ENCODE results near the gene TANGO6. TPM values are rescaled to one million over a fixed set of nuclear protein-coding genes. Genes with fewer than 3 reads are reported as not detected.
A peak's percentile ranks its signal among the peaks of the same experiment; 100 is the strongest.
"Not testable (repeated sequence)": the region's sequence is repeated elsewhere in the genome, so short reads cannot be mapped to it uniquely, and the experiment has no call there.

TANGO6 gene
- polyA plus RNA-seq, 2 of the 4 experiments (the other 2 are of a cell fraction) = 8.1 to 19.5 TPM

- ATAC-seq; DNase-seq (ENCODE audit: low read depth in 1 of 2, low spot score in 1 of 2); H3K4me3 ChIP-seq; POLR2A ChIA-PET; FAIRE-seq; H3K9me3 ChIP-seq: not testable (repeated sequence)
- CTCF ChIA-PET = interaction anchor here (0.7 to 2.9 kb wide), 3 partner anchors 10 to 179 kb away, joined by 4 to 13 read pairs (median 5); no protein-coding TSS in a partner anchor
- H3K4me2 ChIP-seq = peak overlapping the region; percentile 62
- WGBS (ENCODE audit: missing lambda C conversion rate) = 73% methylated on average over 8 of the region's 8 CpGs
- peaks cover 48% of the 10 kb centered on the region for H3K4me1 ChIP-seq
- H3K27ac ChIP-seq = peak overlapping the region; percentile 88 to 96
Measured at GRCh38 chr16:69063491-69063890, 220.2 kb downstream of the TANGO6 start.

- Histone ChIP-seq H3K4me1 (peaks cover 44% of the 10 kb centered on the region), H3K27ac (peak overlapping the region; percentile 88 to 96), H3K4me2 (peak overlapping the region; percentile 62), H3K4me3 (no peak overlapping the region), H3K9me3 (no peaks in the 10 kb centered on the region)
- TF ChIP-seq MAX (IDR thresholded peaks at IDR 0.05) = peak; percentile 36
- TF ChIP-seq CHD4 (IDR thresholded peaks at IDR 0.05; ENCODE audit: borderline replicate concordance) = no peak
- TF ChIP-seq EP300 (IDR thresholded peaks at IDR 0.05) = peak in 1 of 2 experiments; percentile 56; a peak in 1 of 5 replicates
- peak in 1 of 2 experiments; percentile 46; a peak in 1 of 5 replicates for TF ChIP-seq JUN (IDR thresholded peaks at IDR 0.05)
- TF ChIP-seq ZFP36 (IDR thresholded peaks at IDR 0.05; ENCODE audit: borderline replicate concordance, partially characterized antibody) = no peak
- TF ChIP-seq E2F6 (IDR thresholded peaks at IDR 0.05; ENCODE audit: borderline replicate concordance, low read depth) = no peak; the same call in 1 of the 2 replicates
- TF ChIP-seq RAD21 (conservative IDR thresholded peaks at IDR 0.05 in 1 of 2, IDR thresholded peaks at IDR 0.05 in 1 of 2) = peak in 1 of 2 experiments; percentile 31; a peak in 1 of 5 replicates
- peak; percentile 49; the same call in 1 of the 2 replicates for TF ChIP-seq GATA3 (IDR thresholded peaks at IDR 0.05; ENCODE audit: borderline replicate concordance)
- TF ChIP-seq FOSL2 (IDR thresholded peaks at IDR 0.05) = no peak
- TF ChIP-seq FOSL2 (CRISPR knock-in tag; IDR thresholded peaks at IDR 0.05) = peak; percentile 48
- peak in 1 of 2 experiments; percentile 47; a peak in 2 of 4 replicates for TF ChIP-seq CEBPB (IDR thresholded peaks at IDR 0.05)
- TF ChIP-seq JUNB (IDR thresholded peaks at IDR 0.05) = peak; percentile 70
- POLR2A ChIA-PET = no interaction called here
- ATAC-seq = peak; percentile 83 to 89
- no peak for FAIRE-seq
- CTCF ChIA-PET = interaction anchor here (1.2 to 2.9 kb wide), 5 partner anchors 9 to 165 kb away, joined by 3 to 13 read pairs (median 4); no protein-coding TSS in a partner anchor
- WGBS (ENCODE audit: missing lambda C conversion rate) = 42% methylated on average over 2 of the region's 2 CpGs
- peak in 1 of 2 experiments; percentile 63 for DNase-seq (ENCODE audit: low read depth in 1 of 2, low spot score in 1 of 2)
Measured at GRCh38 chr16:69064124-69064763, 220.9 kb downstream of the TANGO6 start.

GRCh38 chr16:69064764-69065313 lies 221.5 kb downstream of the TANGO6 start:
- TF ChIP-seq TFCP2L1 (CRISPR knock-in tag; IDR thresholded peaks at IDR 0.05) = no peak
- TF ChIP-seq MAX (IDR thresholded peaks at IDR 0.05) = 0 out of 2 replicates have a peak, but pooled peaks have one; percentile 11
- TF ChIP-seq E2F6 (IDR thresholded peaks at IDR 0.05; ENCODE audit: borderline replicate concordance, low read depth) = peak; percentile 16; the same call in 1 of the 2 replicates
- ATAC-seq (peak; percentile 49 to 54), FAIRE-seq (no peak), DNase-seq (ENCODE audit: low read depth in 1 of 2, low spot score in 1 of 2) (no peak)
- WGBS (ENCODE audit: missing lambda C conversion rate) = 54% methylated on average over 6 of the region's 6 CpGs
- Histone ChIP-seq H3K4me2 (peak overlapping the region; percentile 62), H3K27ac (peak overlapping the region; percentile 88 to 96), H3K4me3 (no peak overlapping the region), H3K9me3 (no peaks in the 10 kb centered on the region), H3K4me1 (peaks cover 48% of the 10 kb centered on the region)
- POLR2A ChIA-PET = interaction anchor here (1.3 kb wide), 1 partner anchor 7 kb away, joined by 3 read pairs; no protein-coding TSS in a partner anchor
- CTCF ChIA-PET = interaction anchor here (1.2 to 2.9 kb wide), 8 partner anchors 8 to 166 kb away, joined by 3 to 13 read pairs (median 5); partner anchors contain the start of gene HAS3

- peak overlapping the region; percentile 55 to 70 for H3K27ac ChIP-seq
- WGBS (ENCODE audit: missing lambda C conversion rate) = 87% methylated on average over 5 of the region's 5 CpGs
- no peak overlapping the region; the same call in 2 of the 3 replicates for H3K4me2 ChIP-seq
- no peak for FAIRE-seq
- DNase-seq (ENCODE audit: low read depth in 1 of 2, low spot score in 1 of 2) = no peak
- CTCF ChIA-PET = interaction anchor here (0.9 kb wide), 1 partner anchor 54 kb away, joined by 4 read pairs; no protein-coding TSS in a partner anchor
- H3K4me3 ChIP-seq = no peak overlapping the region
- ATAC-seq = no peak
- H3K9me3 ChIP-seq = no peaks in the 10 kb centered on the region
- POLR2A ChIA-PET = interaction anchor here (0.8 kb wide), 1 partner anchor 271 kb away, joined by 3 read pairs; no protein-coding TSS in a partner anchor
- H3K4me1 ChIP-seq = peaks cover 59% of the 10 kb centered on the region
- TF ChIP-seq NPAS2 (CRISPR knock-in tag; IDR thresholded peaks at IDR 0.05; ENCODE audit: borderline replicate concordance) (no peak), RAD21 (conservative IDR thresholded peaks at IDR 0.05 in 1 of 2, IDR thresholded peaks at IDR 0.05 in 1 of 2) (no peak), USF2 (IDR thresholded peaks at IDR 0.05) (no peak), CTCF (IDR thresholded peaks at IDR 0.05) (no peak), ATOH8 (CRISPR knock-in tag; IDR thresholded peaks at IDR 0.05; ENCODE audit: low read depth) (no peak), PHF8 (IDR thresholded peaks at IDR 0.05; ENCODE audit: borderline replicate concordance, low read depth) (no peak), MAX (IDR thresholded peaks at IDR 0.05) (no peak), ZNF302 (CRISPR knock-in tag; IDR thresholded peaks at IDR 0.05) (no peak), RFX5 (IDR thresholded peaks at IDR 0.05) (no peak)
Measured at GRCh38 chr16:69069504-69069903, 226.2 kb downstream of the TANGO6 start.
